NCI-H2196 (cell line): Measurements from ENCODE around the gene FCN3.
A peak's percentile ranks its signal among the peaks of the same experiment; 100 is the strongest.

Source experiments
- DNase-seq: peaks from one replicate; lab custom pipeline; 2025; ENCODE audit not compliant: unreplicated experiment; lab: John Stamatoyannopoulos, UW

FCN3 gene

DNA sequence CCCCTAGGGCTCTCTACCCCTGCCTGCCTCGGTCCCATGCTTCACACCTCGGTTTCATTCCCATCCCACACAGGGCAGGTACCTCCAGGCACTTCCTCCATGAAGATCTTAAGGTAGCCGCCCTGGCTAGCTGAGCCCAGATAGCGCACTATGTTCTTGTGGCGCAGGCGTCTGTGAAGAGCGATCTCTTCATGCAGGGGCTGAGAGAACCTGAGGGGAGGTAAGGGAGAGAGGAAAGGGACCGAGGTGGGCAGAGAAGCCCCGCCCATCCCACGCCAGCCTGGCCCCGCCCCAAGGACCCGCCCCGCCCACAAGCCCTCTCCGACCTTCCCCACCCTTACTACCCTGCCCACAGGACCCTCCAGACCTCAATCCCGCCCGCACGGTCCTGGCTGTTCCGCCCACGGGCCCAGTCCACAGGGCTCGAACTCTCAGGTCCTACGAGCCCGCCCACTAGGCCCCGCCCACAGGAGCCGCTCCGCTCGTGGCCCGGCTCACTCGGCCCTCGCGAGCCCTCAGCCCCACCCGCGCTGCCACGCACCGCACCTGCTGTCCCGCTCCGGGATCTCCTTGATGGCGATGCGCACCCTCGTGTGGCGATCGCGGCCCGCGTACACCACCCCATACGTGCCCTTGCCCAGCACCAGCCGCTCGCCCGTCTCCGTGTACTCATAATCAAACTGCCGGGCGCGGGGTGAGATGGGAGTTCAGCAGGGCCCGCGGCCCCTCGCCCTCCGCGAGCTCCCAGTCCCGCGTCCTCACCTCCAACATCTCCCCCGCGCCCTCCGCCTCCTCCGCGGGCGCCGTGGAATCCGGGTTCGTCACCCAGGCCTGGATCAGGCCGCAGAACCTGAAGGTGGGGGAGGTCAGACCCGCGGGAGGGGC lies 14.2 kb downstream of the FCN3 start:
- no peak for DNase-seq

DNA sequence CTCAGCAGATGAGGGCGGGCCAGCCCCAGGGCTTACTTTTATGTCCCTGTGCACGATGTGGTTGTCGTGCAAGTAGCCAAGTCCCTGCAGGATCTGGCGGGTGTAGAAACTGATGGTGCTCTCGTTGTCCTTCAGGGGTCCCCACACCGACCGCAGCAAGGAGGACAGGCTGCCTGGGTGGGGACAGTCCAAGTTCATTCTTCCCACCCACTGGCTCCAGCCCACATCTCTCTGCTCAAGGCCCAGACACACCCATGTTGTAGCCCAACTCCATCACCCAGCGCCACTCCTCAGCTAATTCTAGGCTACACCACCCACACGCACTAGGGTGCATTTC lies 14.8 kb downstream of the FCN3 start:
- DNase-seq, result no peak

DNA sequence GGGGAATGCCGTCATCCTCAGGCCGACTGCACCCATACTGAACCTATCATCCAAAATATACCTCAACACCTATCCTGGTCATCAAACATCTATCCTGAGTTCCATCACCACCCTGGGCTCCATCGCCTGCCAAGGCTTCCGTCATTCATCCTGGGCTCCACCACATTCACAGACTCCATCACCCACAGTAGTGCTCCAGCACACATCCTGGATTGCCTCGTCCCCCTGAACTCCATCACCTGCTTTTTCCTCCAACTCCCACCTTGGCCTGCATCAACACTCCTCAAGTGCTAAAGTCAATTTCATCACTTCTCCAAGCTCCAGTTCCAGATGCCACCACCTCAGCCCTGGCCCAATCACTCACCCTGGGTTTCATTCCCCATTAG lies 15.7 kb downstream of the FCN3 start:
- DNase-seq, result no peak

DNA sequence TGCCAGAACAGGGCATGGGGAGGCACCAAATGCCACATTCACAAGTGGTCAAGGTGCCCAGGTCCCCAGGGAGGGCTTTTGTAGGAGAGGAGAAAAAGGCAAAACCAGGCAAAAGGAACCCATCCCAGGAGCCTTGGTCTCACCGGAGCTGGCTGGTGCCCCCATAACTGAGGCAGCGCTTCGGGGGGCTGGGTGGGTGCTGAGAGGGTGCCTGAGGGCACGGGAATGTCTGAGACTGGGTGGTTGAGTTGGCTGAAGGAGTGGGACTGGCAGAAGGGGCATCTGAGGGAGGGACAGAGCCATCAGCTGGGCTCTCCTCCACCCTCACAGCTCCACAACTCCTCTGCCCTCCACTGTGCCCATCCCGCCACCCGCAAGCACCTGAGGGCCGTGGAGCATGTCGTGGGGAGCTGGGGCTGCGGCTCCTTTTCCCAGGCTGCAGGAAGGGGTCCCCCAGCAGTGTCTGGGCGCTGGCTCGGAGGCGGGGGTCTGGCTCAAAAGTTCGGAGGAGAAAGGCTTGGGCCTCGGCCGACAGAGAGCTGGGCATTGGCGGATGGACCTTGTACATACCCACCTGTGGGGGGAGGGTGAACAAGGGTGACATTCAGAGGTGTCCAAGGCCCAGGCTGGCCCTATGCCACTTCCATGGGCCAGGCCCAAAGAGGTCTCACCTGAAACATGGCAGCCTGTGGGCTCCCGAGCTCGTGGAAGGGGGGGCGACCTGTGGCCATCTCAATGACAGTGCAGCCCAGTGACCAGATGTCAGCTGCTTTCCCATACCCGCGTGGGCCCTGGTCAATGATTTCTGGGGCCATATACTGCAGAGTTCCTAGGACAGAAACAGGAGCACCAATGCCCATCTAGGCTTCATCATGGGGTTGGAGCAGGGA lies 16.3 kb downstream of the FCN3 start:
- DNase-seq, result no peak

DNA sequence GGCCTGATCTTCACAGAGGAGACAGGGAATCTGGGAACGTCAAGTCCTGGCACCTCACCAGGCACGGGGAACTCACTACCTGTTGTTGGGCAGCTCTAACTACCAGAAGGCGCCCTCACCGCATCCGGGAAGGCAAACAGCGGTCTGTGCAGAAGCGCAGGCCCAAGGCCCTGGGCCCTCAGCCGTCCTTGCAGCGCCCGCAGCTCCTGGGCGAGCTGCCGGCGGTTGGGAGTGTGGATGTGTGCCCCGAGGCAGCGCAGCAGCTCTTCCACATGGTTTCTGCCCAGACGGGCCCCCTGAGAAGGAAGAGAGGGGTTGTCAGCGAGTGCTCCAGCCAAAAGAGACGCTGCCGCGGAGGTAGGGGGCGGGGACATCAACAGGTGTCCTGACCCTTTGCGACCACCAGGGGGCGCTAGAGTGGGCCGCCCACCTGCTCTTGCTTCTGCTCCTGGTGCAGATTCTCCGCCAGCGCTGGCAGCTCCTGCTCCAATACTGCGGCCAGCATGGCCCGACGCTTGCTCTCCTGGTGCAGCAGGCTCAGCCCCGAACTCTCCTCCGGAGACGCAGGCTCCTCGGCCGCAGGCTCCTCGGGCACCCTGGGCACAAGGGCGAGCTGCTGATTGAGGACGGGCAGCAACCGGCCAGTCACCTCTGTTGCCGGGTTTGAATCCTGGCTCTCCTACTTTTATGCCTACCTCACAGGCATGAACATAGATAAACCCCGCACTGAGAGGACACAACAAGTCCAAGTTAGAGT lies 17.2 kb downstream of the FCN3 start:
- DNase-seq, result peak; percentile 28

DNA sequence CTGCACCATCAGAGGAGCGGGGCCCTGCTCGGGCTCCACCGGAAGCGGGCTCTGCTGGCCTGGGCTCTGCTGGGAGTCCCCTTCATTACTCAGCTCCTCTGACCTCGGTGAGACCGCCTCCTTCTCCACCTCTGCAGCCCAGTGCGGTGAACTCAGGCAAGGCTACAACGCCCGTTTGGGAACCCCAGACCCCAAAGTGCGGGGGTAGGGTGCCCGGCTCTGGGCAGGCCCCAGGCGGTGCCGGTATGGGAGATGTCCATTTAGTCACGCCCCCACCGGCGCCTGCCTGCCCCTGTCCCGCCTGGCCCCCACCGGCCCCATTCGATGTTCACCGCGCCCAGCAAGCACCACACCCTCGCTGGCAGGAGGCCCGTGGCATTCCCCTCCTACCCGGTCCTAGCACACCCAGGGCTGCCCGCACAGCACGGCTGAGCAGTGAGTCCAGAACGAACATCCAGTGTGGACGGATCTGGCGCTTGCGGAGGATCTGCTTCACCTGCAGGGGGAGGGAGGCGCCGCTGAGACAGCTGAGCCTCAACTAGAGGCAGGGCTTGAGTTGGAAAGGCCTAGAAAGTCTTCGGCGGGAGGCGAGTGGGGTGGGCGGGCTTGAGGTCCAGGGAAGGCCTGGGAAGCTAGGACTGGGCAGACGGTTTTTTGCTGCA lies 17.9 kb downstream of the FCN3 start:
- DNase-seq, result no peak

DNA sequence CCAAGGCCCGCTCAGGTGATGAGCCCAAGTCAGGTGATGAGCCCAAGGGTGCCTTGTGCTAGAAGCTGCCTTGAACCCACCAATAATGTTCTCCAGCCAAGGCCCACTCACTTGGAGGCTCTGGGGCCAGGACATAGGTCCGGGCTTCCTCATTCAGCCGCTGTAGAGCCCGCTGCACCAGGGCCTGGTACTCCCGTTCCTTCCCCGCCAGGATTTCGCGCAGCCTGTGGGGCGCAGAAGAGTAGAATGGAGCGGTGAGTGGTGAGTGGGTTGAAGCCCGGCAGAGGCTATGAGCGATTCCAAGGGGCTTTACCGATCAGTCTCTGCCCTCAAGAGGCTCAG lies 18.4 kb downstream of the FCN3 start:
- no peak for DNase-seq

DNA sequence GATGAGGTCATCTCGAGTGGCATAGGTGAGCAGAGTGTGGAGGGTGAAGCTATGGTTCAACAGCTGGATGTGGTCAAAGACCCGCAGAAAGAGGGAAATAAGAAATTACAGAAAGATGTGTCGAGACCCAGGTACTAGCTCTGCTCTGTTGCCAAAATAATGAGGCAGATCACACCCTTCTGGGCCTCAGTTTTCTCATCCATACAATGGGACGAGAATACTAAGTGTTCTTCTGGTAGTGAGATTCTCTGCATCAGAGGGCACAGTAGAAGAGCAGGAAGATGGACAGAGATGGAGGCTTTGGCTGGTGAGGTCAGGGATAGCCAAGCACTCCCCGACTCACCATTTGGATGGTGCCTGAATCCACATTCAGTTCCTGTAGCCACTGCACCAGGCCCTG lies 18.9 kb downstream of the FCN3 start:
- DNase-seq, result no peak

DNA sequence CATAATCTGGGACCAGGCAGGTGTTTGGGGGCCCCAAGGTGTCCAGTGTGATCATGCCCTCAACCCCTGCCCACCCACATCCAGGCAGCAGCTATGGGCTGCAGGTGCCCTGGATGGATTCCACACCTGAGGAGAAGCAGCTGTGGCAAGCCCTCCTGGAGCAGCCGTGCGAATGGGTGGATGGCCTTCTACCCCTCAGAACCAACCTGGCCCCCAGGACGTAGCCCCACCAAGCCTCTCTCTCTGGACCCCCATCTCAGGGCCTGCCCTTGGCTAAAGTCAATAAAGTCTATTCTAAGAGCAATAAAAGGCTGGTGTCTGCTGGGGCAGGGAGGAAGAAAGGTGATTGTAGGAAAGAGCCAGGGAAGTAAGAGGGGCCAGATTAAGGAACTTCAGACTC lies 21.0 kb downstream of the FCN3 start:
- DNase-seq, result no peak

DNA sequence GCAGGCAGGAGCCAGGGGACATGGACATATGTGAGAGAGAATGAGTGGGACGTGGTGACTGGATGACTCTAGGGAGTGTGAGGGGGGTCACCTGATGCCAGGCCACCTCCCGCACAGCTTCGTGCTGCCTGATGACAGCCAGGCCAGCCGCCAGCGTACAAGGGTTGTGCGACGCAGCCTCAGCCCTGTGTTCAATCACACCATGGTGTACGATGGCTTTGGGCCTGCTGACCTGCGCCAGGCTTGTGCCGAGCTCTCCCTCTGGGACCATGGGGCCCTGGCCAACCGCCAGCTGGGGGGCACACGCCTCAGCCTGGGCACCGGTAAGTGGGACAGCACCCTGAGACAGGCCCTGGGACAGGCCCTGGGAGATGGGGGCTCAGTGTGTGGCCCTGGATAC lies 21.5 kb downstream of the FCN3 start:
- no peak for DNase-seq

DNA sequence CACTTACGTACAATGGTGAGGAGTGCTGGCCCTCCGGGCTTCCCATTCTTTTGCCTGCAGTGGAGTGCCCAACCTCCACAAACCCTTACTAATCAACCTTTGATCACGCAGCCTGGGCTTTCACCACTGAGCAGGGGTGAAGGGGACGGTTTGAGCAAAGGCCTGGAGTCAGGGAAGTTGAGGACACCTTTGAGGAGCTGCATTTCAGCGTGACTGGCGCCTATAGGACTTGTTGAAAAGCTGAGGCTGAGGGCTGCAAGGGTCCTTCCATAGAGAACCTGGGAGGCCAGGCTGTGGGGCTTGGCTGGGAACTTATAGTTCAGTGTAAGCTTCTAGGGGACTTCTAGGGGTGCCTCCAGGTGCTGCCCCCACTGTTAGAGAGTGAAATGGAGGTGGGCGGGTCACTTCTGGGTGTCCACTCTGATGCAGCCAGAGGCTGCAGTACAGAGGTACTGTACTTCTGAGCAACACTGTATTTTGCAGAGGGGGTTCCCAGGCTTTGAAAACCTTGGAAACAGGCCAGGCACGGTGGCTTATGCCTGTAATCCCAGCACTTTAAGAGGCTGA lies 23.0 kb downstream of the FCN3 start:
- no peak for DNase-seq

DNA sequence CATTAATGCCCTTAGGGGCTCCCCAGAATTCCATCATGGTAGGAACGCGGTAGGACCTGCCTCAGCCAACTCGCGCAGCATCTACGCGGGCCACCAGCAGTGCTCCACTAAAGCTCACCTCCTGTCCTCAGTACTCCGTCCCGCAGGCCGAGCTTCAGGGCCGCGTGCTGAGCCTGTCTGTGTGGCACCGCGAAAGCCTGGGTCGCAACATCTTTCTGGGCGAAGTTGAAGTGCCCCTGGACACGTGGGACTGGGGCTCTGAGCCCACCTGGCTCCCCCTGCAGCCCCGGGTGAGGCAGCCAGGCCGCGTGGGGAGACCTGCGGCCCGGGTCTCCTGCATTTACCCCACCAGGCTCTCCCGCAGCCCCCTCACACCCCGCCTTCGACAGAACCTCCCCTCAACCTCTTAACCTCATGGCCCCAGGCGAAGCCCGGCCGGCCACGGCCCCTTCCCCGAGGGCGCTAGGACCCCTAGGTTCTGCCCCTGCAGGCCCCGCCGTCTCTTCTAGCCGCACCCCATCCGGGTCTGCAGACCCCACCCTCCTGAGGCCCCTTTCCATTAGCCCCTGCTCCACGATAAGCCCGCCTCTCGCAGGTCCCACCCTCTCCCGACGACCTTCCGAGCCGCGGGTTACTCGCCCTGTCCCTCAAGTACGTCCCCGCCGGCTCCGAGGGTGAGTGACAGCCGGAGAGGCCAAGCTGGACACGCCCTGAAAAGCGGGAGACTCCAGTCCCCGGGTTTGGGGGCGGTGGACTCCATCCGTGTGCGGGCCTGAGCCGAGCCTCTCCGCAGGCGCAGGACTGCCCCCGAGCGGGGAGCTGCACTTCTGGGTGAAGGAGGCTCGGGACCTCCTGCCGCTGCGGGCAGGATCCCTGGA lies 23.7 kb downstream of the FCN3 start:
- DNase-seq, result no peak

DNA sequence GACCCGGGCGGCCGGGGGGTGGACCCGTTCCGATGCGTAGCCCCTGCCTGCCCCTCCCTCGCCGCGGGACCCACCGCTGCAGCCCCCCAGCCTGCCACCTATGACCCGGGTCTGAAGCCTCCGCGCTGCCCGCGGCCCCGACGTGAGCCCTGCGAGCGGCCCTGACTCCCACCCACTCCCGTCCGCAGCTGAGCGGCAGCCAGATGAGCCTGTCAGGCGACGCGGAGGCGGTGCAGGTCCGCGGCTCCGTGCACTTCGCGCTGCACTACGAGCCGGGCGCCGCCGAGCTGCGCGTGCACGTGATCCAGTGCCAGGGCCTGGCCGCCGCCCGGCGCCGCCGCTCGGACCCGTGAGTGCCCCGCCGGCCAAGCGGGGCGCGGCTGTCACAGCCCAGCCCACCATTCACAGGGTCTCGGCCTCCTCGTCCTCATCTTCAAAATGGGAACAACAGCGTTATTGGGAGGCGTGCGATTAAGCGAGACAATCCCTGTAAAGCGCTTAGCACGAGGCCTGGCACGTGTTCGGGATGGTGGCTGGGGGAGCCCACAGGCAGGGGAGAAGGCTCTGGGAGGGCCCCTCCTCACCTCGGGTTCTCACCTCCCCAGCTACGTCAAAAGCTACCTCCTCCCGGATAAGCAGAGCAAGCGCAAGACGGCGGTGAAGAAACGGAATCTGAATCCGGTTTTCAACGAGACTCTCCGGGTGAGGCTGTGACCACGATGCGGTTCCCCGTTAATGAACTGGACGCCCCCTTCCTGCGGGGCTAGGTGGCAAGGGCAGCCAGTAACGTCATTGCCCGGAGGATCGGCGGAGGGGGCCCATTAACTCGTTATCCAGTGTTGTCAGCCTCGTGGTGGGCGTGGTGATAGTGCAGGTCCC lies 24.6 kb downstream of the FCN3 start:
- peak; percentile 92 for DNase-seq

DNA sequence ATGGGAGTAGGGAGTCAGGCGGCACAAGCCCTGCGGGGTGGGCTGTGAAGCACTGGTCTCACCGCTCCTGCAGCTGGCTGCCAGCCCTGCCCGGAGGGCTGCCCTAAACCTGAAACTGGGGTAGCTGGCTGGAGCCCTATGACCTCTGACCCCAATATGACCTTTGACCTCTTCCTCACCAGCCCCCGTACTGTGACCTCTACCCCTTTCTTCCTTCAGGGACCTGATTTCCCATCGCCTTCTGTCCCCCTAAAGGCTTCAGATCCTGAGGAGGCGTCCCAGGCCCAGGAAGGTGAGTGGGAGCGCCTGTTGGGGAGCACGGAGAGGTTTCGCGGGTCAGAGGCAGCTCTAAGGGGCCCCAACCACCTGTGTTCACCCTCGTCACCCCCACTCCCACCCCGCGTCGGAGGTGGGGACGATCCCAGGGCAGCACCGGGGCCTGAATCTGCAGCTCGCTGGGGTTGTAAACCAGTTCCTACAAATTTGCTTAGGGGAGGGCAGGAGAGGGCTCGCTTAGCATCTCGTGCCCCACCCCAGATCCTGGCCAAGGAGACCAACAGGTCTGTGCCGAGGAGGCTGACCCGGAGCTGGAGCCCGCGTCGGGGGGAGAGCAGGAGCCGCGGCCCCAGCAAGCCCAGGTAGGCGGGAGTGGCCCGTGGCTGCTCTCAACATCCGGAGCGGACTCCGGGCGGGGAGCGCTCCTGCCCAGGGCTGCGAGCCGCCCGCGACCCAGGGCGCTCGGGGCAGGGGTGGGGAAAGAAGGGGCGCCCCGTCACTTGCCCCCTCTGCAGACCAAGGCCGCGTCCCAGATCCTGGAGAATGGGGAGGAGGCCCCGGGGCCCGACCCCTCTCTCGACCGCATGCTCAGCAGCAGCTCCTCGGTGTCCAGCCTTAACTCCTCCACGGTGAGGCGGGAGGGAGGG lies 25.5 kb downstream of the FCN3 start:
- peak; percentile 88 for DNase-seq

DNA sequence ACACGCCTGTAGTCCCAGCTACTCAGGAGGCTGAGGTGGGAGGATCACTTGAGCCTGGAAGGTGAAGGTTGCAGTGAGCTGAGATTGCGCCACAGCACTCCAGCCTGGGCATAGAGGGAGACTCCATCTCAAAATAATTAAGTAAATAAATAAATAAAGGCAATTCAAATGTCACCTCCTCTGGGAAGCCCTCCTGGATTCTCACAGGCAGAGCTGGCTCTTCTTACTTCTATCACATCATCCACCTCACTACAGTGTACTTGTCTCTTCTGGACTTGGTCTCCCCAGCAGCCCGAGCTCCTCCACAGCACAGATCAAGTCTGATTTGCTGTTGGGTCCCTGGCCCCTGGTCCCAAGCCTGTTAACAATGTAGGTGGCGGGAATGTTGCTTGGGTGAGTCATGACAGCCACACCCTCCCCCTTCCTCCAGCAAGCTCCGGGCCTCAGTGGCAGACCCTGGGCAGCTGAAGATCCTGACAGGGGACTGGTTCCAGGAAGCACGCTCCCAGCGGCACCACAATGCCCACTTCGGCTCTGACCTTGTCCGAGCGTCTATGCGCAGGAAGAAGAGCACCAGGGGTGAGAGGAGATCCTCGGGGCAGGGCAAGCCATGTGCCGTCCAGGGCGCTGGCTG lies 27.5 kb downstream of the FCN3 start:
- no peak for DNase-seq

DNA sequence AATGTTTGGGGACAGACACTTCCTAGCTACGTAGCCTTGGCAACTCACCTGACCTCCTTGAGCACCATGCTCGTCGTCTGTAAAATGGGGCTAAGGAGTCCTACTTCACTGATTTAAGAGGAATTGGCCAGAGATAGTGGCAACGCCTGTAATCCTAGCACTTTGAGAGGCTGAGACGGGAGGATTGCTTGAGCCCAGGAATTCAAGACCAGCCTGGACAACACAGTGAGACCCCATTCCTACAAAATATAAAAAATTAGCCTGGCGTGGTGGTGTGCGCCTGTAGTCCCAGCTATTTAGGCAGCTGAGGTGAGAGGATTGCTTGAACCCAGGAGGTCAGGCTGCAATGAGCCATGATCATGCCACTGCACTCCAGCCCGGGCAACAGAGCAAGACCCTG lies 28.3 kb downstream of the FCN3 start:
- DNase-seq, result no peak

DNA sequence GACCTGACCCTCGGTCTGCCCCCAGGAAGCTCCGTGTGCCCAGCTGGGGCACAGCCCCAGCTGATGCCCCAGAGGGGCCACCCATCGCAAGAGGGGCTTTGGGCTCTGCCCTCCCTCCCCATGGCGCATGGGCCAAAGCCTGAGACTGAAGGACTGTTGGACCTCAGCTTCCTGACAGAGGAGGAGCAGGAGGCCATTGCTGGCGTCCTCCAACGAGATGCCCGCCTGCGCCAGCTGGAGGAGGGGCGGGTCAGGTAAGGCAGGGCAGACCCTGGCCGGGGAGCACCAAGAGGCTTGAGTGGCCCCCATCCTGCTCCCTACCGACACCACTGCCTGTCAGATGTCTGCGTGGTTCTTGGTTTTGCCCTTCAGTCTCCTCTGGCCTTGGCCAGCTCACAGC lies 29.4 kb downstream of the FCN3 start:
- no peak for DNase-seq
